GM12891 (cell line): Measurements from ENCODE around the gene GANC.

ENCODE experiments used
- PAX5 ChIP-seq: IDR thresholded peaks from 2 replicates; pipeline ENCODE4 v1.6.1; 2011; ENCODE audit warnings: low read length, moderate library complexity, mild to moderate bottlenecking; ENCODE audit not compliant: insufficient read depth, severe bottlenecking
- POLR2A ChIP-seq: IDR thresholded peaks from 2 replicates; pipeline ENCODE4 v1.6.1; 2011; ENCODE audit warnings: low read depth, low read length, control low read depth
- POLR2AphosphoS5 ChIP-seq: IDR thresholded peaks from 2 replicates; pipeline ENCODE4 v1.6.1; 2011; ENCODE audit warnings: low read depth, low read length, control low read depth
- POU2F2 ChIP-seq: IDR thresholded peaks from 2 replicates; pipeline ENCODE4 v1.6.1; 2011; ENCODE audit warnings: low read depth, mild to moderate bottlenecking, control low read depth, low read length, moderate library complexity
- SPI1 ChIP-seq: IDR thresholded peaks from 2 replicates; pipeline ENCODE4 v1.6.1; 2011; ENCODE audit warnings: low read depth, low read length, control low read depth
- TAF1 ChIP-seq: IDR thresholded peaks from 2 replicates; pipeline ENCODE4 v1.6.1; 2011; ENCODE audit warnings: low read depth, low read length, control low read depth

GRCh38 chr15:42274702-42274989 is 1.6 kb downstream of the GANC start:
- TF ChIP-seq POLR2AphosphoS5 (no peak), POLR2A (no peak), SPI1 (no peak), PAX5 (no peak), TAF1 (no peak), POU2F2 (no peak)
